Panc1 (cell line): ENCODE measurements around the gene FAN1.

Experiments used
- POLR2AphosphoS5 ChIP-seq: IDR thresholded peaks from 2 replicates; pipeline ENCODE4 v1.6.1; 2012; ENCODE audit warnings: mild to moderate bottlenecking, low read depth, low read length, moderate library complexity
- TCF7L2 ChIP-seq: IDR thresholded peaks from 2 replicates; pipeline ENCODE4 v1.6.1; 2011; ENCODE audit warnings: mild to moderate bottlenecking, low read depth, low read length, inconsistent platforms
- TF ChIP-seq, protein P1 (sequence below): fragments of 450-650 bp; IDR thresholded peaks from 2 replicates; pipeline ENCODE4 v1.5.1; 2017; ENCODE audit warnings: mild to moderate bottlenecking
- TF ChIP-seq, protein P2 (sequence below), 2 experiments: IDR thresholded peaks; 2 replicates each; pipeline ENCODE4 v1.6.1; 2011 to 2012; ENCODE audit warnings: low read depth in 2 of 2, control low read depth in 1 of 2, low read length in 1 of 2, mild to moderate bottlenecking in 1 of 2, moderate library complexity in 1 of 2; ENCODE audit not compliant: insufficient read depth in 1 of 2

DNA sequence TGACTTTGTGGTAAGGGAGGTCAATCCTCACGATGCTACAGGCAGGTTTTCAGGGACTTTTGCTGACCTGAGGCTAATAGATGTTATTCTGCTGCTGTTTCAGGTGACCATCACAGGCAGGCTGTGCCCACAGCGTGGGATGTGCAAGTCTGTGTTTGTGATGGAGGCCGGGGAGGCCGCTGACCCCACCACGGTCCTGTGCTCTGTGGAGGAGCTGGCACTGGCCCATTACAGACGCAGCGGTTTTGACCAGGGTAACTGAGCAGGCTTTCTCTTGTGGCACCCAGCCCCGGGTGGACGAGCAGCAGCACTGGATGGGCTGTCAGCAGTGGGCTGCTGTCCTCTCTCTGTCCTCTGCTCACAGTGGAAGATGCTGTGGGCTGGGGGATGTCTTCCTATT lies 22.0 kb downstream of the FAN1 start:
- TF ChIP-seq, protein P1, sequence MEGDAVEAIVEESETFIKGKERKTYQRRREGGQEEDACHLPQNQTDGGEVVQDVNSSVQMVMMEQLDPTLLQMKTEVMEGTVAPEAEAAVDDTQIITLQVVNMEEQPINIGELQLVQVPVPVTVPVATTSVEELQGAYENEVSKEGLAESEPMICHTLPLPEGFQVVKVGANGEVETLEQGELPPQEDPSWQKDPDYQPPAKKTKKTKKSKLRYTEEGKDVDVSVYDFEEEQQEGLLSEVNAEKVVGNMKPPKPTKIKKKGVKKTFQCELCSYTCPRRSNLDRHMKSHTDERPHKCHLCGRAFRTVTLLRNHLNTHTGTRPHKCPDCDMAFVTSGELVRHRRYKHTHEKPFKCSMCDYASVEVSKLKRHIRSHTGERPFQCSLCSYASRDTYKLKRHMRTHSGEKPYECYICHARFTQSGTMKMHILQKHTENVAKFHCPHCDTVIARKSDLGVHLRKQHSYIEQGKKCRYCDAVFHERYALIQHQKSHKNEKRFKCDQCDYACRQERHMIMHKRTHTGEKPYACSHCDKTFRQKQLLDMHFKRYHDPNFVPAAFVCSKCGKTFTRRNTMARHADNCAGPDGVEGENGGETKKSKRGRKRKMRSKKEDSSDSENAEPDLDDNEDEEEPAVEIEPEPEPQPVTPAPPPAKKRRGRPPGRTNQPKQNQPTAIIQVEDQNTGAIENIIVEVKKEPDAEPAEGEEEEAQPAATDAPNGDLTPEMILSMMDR = no peak
- TF ChIP-seq POLR2AphosphoS5 (no peak), TCF7L2 (no peak)
- TF ChIP-seq, protein P2, sequence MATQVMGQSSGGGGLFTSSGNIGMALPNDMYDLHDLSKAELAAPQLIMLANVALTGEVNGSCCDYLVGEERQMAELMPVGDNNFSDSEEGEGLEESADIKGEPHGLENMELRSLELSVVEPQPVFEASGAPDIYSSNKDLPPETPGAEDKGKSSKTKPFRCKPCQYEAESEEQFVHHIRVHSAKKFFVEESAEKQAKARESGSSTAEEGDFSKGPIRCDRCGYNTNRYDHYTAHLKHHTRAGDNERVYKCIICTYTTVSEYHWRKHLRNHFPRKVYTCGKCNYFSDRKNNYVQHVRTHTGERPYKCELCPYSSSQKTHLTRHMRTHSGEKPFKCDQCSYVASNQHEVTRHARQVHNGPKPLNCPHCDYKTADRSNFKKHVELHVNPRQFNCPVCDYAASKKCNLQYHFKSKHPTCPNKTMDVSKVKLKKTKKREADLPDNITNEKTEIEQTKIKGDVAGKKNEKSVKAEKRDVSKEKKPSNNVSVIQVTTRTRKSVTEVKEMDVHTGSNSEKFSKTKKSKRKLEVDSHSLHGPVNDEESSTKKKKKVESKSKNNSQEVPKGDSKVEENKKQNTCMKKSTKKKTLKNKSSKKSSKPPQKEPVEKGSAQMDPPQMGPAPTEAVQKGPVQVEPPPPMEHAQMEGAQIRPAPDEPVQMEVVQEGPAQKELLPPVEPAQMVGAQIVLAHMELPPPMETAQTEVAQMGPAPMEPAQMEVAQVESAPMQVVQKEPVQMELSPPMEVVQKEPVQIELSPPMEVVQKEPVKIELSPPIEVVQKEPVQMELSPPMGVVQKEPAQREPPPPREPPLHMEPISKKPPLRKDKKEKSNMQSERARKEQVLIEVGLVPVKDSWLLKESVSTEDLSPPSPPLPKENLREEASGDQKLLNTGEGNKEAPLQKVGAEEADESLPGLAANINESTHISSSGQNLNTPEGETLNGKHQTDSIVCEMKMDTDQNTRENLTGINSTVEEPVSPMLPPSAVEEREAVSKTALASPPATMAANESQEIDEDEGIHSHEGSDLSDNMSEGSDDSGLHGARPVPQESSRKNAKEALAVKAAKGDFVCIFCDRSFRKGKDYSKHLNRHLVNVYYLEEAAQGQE (IDR thresholded peaks at IDR 0.05; ENCODE audit: insufficient read depth in 1 of 2, low read depth in 2 of 2, low read length in 1 of 2) = no peak
